ENCODE data around the gene SP1. TPM values are rescaled to one million over a fixed set of nuclear protein-coding genes. Genes with fewer than 3 reads are reported as not detected.
A peak's percentile ranks its signal among the peaks of the same experiment; 100 is the strongest.
"Not testable (repeated sequence)": the region's sequence is repeated elsewhere in the genome, so short reads cannot be mapped to it uniquely, and the experiment has no call there.

Gene SP1
- 27.4 TPM for total RNA-seq
- long read RNA-seq, partial matches to known transcripts: 1 of 7 reads
- long read RNA-seq, other reads (novel, unspliced or antisense): 3 of 7 reads

DNA sequence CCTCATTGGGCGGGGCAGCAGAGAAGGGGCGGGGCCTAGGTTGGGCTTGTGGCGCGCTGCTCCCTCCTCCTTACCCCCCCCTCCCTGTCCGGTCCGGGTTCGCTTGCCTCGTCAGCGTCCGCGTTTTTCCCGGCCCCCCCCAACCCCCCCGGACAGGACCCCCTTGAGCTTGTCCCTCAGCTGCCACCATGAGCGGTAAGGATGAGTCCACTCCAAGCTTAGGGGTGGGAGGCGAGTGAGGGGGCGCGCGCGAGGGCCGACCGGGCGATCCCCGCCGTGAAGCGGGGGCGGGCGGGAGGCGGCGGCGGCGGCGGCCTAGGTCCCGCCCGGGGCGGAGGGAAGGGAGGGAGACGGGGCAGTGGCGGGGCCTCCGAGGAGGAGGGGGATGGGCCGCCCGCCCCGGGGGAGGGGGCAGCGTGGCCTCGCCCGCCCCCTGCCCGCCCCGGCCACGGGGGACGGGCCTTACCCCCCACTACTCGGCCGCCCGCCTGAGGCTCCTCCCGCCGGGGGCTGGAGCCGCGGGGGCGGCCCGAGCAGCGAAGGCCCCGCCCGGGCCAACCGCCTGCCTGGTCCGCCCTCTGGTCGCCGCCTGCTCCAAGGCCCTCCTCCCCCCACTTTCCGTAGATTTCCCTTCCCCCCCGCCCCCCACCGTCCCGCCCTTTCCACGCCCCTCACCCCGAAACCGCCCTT is at the start of gene SP1:
Gene SP1, plus strand, starts transcription at position 73 of the 690 bp plus-strand sequence. Its CDS starts 116 bp downstream, at position 189.
- TF ChIP-seq, protein P1, sequence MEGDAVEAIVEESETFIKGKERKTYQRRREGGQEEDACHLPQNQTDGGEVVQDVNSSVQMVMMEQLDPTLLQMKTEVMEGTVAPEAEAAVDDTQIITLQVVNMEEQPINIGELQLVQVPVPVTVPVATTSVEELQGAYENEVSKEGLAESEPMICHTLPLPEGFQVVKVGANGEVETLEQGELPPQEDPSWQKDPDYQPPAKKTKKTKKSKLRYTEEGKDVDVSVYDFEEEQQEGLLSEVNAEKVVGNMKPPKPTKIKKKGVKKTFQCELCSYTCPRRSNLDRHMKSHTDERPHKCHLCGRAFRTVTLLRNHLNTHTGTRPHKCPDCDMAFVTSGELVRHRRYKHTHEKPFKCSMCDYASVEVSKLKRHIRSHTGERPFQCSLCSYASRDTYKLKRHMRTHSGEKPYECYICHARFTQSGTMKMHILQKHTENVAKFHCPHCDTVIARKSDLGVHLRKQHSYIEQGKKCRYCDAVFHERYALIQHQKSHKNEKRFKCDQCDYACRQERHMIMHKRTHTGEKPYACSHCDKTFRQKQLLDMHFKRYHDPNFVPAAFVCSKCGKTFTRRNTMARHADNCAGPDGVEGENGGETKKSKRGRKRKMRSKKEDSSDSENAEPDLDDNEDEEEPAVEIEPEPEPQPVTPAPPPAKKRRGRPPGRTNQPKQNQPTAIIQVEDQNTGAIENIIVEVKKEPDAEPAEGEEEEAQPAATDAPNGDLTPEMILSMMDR (IDR thresholded peaks at IDR 0.05; ENCODE audit: borderline replicate concordance): no peak
- H3K36me3 ChIP-seq: peaks cover 40% of the 10 kb centered on the region
- H3K4me3 ChIP-seq: peak within 1 kb of the TSS; percentile 73
- H3K4me1 ChIP-seq: peaks cover 52% of the 10 kb centered on the region
- intact Hi-C loops (cut with micrococcal nuclease): no loop called here
- peak within 1 kb of the TSS; percentile 99 for H3K27ac ChIP-seq (replicated peaks)
- DNase-seq: peak; percentile 93
- H3K27me3 ChIP-seq (ENCODE audit: low read depth): no peaks in the 10 kb centered on the region
- H3K9me3 ChIP-seq (replicated peaks): no peaks in the 10 kb centered on the region

- Histone ChIP-seq H3K4me3 (no peak overlapping the region), H3K27me3 (ENCODE audit: low read depth) (peaks cover 58% of the 10 kb centered on the region), H3K9me3 (replicated peaks) (no peaks in the 10 kb centered on the region), H3K27ac (replicated peaks) (peak overlapping the region; percentile 44), H3K36me3 (no peaks in the 10 kb centered on the region), H3K4me1 (peaks cover 6% of the 10 kb centered on the region)
- intact Hi-C loops (cut with micrococcal nuclease): no loop called here
- TF ChIP-seq, protein P1 (IDR thresholded peaks at IDR 0.05; ENCODE audit: borderline replicate concordance): no peak
- no peak for DNase-seq
Observed at GRCh38 chr12:53330671-53331070, 49.3 kb upstream of the SP1 start.

DNA sequence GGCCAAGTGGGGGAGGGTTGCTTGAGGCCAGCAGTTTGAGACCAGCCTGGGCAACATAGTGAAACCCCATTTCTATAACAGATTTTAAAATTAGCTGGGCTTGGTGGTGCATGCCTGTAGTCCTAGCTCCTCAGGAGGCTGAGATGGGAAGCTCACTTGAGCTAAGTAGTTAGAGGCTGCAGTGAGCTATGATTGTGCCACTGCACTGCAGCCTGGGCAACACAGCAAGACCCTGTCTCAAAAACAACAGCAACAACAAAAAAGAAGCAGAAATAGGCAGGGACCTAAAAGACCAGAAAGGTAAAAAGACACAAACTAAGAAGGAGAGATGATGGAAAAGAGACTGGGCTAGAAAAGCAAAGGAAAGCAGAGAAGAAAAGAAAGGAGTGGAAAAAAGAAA is 47.6 kb upstream of the SP1 start:
- intact Hi-C loops (cut with micrococcal nuclease); H3K4me3 ChIP-seq; H3K4me1 ChIP-seq; H3K9me3 ChIP-seq (replicated peaks); H3K36me3 ChIP-seq; DNase-seq; H3K27ac ChIP-seq (replicated peaks): not testable (repeated sequence)
- peaks cover 74% of the 10 kb centered on the region for H3K27me3 ChIP-seq (ENCODE audit: low read depth)

DNA sequence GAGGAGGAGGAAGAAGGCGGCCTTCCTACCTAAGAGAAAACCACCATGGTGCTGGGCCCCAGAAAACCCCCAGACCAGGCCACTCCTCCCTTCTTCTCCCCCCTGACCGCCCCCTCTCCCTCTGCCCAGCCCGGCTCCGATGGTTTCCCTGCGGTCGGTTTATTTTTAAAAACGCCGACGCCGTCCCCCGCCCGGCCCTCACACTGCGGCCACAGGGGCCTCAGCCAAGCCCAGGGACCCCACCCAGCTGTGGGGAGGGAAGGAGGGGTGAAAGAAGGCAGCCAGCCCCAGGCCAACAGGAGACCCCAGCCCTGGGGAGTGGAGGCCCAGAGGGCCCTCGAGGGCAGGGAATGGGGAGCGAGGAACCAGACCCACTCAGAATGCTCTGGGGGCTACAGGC is 47.2 kb upstream of the SP1 start:
- no peak for DNase-seq
- H3K27me3 ChIP-seq (ENCODE audit: low read depth): peaks cover 78% of the 10 kb centered on the region

GRCh38 chr12:53333289-53333688 is 46.7 kb upstream of the SP1 start:
- no peak overlapping the region for H3K4me3 ChIP-seq
- H3K27me3 ChIP-seq (ENCODE audit: low read depth): peaks cover 78% of the 10 kb centered on the region
- no peak for DNase-seq
- H3K27ac ChIP-seq (replicated peaks): no peak overlapping the region
- intact Hi-C loops (cut with micrococcal nuclease): no loop called here
- TF ChIP-seq, protein P1 (IDR thresholded peaks at IDR 0.05; ENCODE audit: borderline replicate concordance): no peak
- no peaks in the 10 kb centered on the region for H3K36me3 ChIP-seq
- H3K9me3 ChIP-seq (replicated peaks): no peaks in the 10 kb centered on the region
- H3K4me1 ChIP-seq: no peaks in the 10 kb centered on the region

More for the DNA sequence above, 47.2 kb upstream of the SP1 start:
- TF ChIP-seq, protein P1 (IDR thresholded peaks at IDR 0.05; ENCODE audit: borderline replicate concordance): no peak
- H3K27ac ChIP-seq (replicated peaks): no peak overlapping the region
- intact Hi-C loops (cut with micrococcal nuclease): no loop called here
- no peak overlapping the region for H3K4me3 ChIP-seq
- H3K9me3 ChIP-seq (replicated peaks): no peaks in the 10 kb centered on the region
- H3K4me1 ChIP-seq: no peaks in the 10 kb centered on the region
- H3K36me3 ChIP-seq: no peaks in the 10 kb centered on the region

DNA sequence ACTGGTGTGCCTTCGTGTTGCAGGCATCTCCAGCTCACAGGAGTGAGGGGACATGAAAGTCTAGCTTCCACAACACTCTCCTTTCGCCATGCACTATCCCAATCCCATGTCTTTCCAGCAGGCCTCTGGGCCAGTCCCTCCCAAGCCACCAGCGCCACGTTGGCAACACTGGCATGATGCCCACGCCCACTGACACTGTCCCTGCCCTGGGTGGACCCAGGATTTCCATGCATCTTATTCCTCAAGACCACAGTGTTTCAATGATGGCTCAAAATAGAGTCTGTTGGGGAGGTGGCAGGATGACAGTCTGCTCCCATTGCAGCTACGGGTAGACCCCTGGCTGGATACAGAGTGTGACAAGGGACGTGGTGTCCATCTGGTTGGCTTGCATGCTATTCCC is 46.1 kb upstream of the SP1 start:
- no peaks in the 10 kb centered on the region for H3K36me3 ChIP-seq
- intact Hi-C loops (cut with micrococcal nuclease): no loop called here
- DNase-seq: no peak
- H3K27ac ChIP-seq (replicated peaks): no peak overlapping the region
- peaks cover 78% of the 10 kb centered on the region for H3K27me3 ChIP-seq (ENCODE audit: low read depth)
- no peak overlapping the region for H3K4me3 ChIP-seq
- TF ChIP-seq, protein P1 (IDR thresholded peaks at IDR 0.05; ENCODE audit: borderline replicate concordance): no peak
- H3K9me3 ChIP-seq (replicated peaks): no peaks in the 10 kb centered on the region
- no peaks in the 10 kb centered on the region for H3K4me1 ChIP-seq

Data from left ventricle myocardium inferior (tissue), 1 donor.